Spleen (tissue), 11 donors: Measurements from ENCODE around the gene ACOT13. TPM values are rescaled to one million over a fixed set of nuclear protein-coding genes. Genes with fewer than 3 reads are reported as not detected.
A peak's percentile ranks its signal among the peaks of the same experiment; 100 is the strongest.
"Not testable (repeated sequence)": the region's sequence is repeated elsewhere in the genome, so short reads cannot be mapped to it uniquely, and the experiment has no call there.

ENCODE experiments used
- DNase-seq: peaks from one replicate; pipeline ENCODE4 v3.0.0-alpha.2; 2020
- H3K27ac ChIP-seq, 8 donors: fragments of 200-600 bp; sonication (generic) in 7 of 8; 1 replicate in 4 of 8; 2 replicates in 4 of 8; pipeline versions ENCODE4 v1.5.0 to v1.8.0; 2016 to 2021; ENCODE audit warnings: inconsistent platforms in 4 of 8, mild to moderate bottlenecking in 4 of 8, moderate library complexity in 1 of 8
- H3K27me3 ChIP-seq, 7 donors: fragments of 200-600 bp; sonication (generic) in 6 of 7; replicated peaks in 1 of 7; 1 replicate in 4 of 7; 2 replicates in 3 of 7; pipeline versions ENCODE4 v1.5.0 to v1.8.0; 2016 to 2021; ENCODE audit warnings: inconsistent platforms in 3 of 7, mild to moderate bottlenecking in 1 of 7
- H3K36me3 ChIP-seq, 6 donors: fragments of 200-600 bp; sonication (generic) in 5 of 6; 1 replicate in 4 of 6; 2 replicates in 2 of 6; pipeline versions ENCODE4 v1.5.0 to v1.8.0; 2016 to 2021; ENCODE audit warnings: inconsistent platforms in 2 of 6
- H3K4me1 ChIP-seq, 6 donors: fragments of 200-600 bp; sonication (generic) in 5 of 6; 1 replicate in 3 of 6; 2 replicates in 3 of 6; pipeline versions ENCODE4 v1.5.0 to v1.8.0; 2016 to 2021; ENCODE audit warnings: inconsistent platforms in 3 of 6
- H3K4me3 ChIP-seq, 8 donors: fragments of 200-600 bp; sonication (generic) in 7 of 8; 1 replicate in 4 of 8; 2 replicates in 4 of 8; pipeline versions ENCODE4 v1.5.0 to v1.8.0; 2016 to 2021; ENCODE audit warnings: inconsistent platforms in 4 of 8, mild to moderate bottlenecking in 4 of 8, moderate library complexity in 2 of 8
- H3K9me3 ChIP-seq, 8 donors: fragments of 200-600 bp; sonication (generic) in 7 of 8; 1 replicate in 4 of 8; 2 replicates in 4 of 8; pipeline versions ENCODE4 v1.5.0 to v1.8.0; 2016 to 2021; ENCODE audit warnings: inconsistent platforms in 4 of 8
- POLR2A ChIP-seq, 3 donors: fragments of 450-650 bp; IDR thresholded peaks; one replicate each; pipeline ENCODE4 v1.5.1; 2017; ENCODE audit warnings: antibody characterized with exemption in 3 of 3, mild to moderate bottlenecking in 1 of 3
- POLR2AphosphoS5 ChIP-seq, 3 donors: sonication (generic); formaldehyde crosslinking; IDR thresholded peaks; one replicate each; pipeline ENCODE4 v1.5.1; 2017; ENCODE audit warnings: antibody characterized with exemption in 3 of 3
- WGBS, 5 donors: extraction: QIAGEN DNeasy Blood & Tissue Kit in 3 of 5; methylation state at CpG; one replicate each; pipeline versions ENCODE4 v1.1.5 to v1.1.7; 2013 to 2018; 5-methylcytosine and 5-hydroxymethylcytosine counted together
- intact Hi-C: fragments of 100-400 bp; cut with DNase I; formaldehyde crosslinking; loops from one replicate; pipeline ENCODE4 v1.15.0; 2023; ENCODE audit warnings: low total_unique reads
- polyA plus RNA-seq, 3 donors: library from polyadenylated mRNA; stranded (reverse); fragments of 200-250 nt; gene quantifications; one replicate each; pipeline ENCODE4 v1.2.1, GENCODE V29; 2013
- total RNA-seq, 7 donors: library from RNA; depleted of rRNA in 3 of 7; stranded (reverse); fragments of >200 nt in 3 of 7; fragmentation: NEBNext Ultra II Directional in 4 of 7; extraction: Animal tissue kit (Norgen Biotek cat#: 25700) in 4 of 7; gene quantifications; one replicate each; pipeline versions ENCODE4 v1.1.0 to v1.2.1, GENCODE V29; 2016 to 2021
- TF ChIP-seq, protein P1 (sequence below), 11 experiments: fragments of 200-600 bp in 7 of 11; fragments of 450-650 bp in 4 of 11; sonication (generic) in 4 of 11; IDR thresholded peaks in 8 of 11; conservative IDR thresholded peaks in 3 of 11; 1 replicate in 7 of 11; 2 replicates in 4 of 11; pipeline versions ENCODE4 v1.4.0 to v1.8.0; 2016 to 2021; ENCODE audit warnings: antibody characterized with exemption in 11 of 11, inconsistent platforms in 4 of 11, mild to moderate bottlenecking in 1 of 11
- donor health status: healthy with polysubstance abuse.
- donor health status: DM: no; HTN: no; CAD: no; lungs with moderate emphysema.
- donor health status: DM: no; HTN: no; CAD: no.
- donor health status: Bipolar disorder and iron deficiency.
- donor health status: healthy.
- donor health status: DM: no; HTN: no; CAD: no.
- donor health status: DM: yes; HTN: yes; CAD: no.

The ACOT13 gene
- total and polyA plus RNA-seq, 10 donors = 3.5 to 18.6 (median 12.7) TPM

DNA sequence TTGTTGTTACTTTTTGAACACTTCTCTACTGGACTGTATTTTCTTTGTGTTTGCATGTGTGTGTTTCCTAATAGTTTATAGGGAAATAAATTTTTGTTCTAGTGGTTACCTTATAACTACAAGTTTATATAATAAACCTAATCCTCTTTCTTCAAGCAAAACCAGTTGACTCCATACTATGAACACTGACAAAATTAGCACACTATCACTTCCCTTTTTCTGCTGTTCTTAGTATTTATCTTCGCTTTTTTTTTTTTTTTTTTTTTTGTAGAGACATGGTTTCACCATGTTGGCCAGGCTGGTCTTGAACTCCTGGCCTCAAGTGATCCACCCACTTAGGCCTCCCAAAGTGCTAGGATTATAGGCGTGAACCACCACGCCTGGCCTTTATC is 77.1 kb downstream of the ACOT13 start:
- 64 to 71% (median 70%) methylated on average over 3 of the region's 3 CpGs for WGBS, 5 donors

GRCh38 chr6:24744911-24745310 is 78.0 kb downstream of the ACOT13 start:
- TF ChIP-seq, protein P1, sequence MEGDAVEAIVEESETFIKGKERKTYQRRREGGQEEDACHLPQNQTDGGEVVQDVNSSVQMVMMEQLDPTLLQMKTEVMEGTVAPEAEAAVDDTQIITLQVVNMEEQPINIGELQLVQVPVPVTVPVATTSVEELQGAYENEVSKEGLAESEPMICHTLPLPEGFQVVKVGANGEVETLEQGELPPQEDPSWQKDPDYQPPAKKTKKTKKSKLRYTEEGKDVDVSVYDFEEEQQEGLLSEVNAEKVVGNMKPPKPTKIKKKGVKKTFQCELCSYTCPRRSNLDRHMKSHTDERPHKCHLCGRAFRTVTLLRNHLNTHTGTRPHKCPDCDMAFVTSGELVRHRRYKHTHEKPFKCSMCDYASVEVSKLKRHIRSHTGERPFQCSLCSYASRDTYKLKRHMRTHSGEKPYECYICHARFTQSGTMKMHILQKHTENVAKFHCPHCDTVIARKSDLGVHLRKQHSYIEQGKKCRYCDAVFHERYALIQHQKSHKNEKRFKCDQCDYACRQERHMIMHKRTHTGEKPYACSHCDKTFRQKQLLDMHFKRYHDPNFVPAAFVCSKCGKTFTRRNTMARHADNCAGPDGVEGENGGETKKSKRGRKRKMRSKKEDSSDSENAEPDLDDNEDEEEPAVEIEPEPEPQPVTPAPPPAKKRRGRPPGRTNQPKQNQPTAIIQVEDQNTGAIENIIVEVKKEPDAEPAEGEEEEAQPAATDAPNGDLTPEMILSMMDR (IDR thresholded peaks at IDR 0.05 in 8 of 11, conservative IDR thresholded peaks at IDR 0.05 in 3 of 11) = no peak
- TF ChIP-seq POLR2AphosphoS5 (IDR thresholded peaks at IDR 0.05) = no peak
- TF ChIP-seq POLR2A (IDR thresholded peaks at IDR 0.05) = no peak
- H3K27ac ChIP-seq = peak overlapping the region in 6 of 8 donors; percentile 13 to 86 (median 76)
- H3K27me3 ChIP-seq = no peaks in the 10 kb centered on the region
- 64 to 72% (median 65%) methylated on average over 5 of the region's 5 CpGs for WGBS, 5 donors
- intact Hi-C loops = no loop called here
- H3K4me1 ChIP-seq = peaks cover 0 to 39% (median 7%) of the 10 kb centered on the region in 6 donors
- no peak overlapping the region for H3K4me3 ChIP-seq
- H3K36me3 ChIP-seq = no peaks in the 10 kb centered on the region
- H3K9me3 ChIP-seq = no peaks in the 10 kb centered on the region
- DNase-seq = no peak

More for the DNA sequence above, 77.1 kb downstream of the ACOT13 start:
- Histone ChIP-seq H3K36me3 (no peaks in the 10 kb centered on the region), H3K9me3 (no peaks in the 10 kb centered on the region), H3K27me3 (no peaks in the 10 kb centered on the region), H3K4me3 (no peak overlapping the region), H3K27ac (peak overlapping the region in 6 of 8 donors; percentile 52 to 86 (median 76)), H3K4me1 (peaks cover 0 to 30% (median 6%) of the 10 kb centered on the region in 6 donors)
- TF ChIP-seq POLR2A (IDR thresholded peaks at IDR 0.05) (no peak), POLR2AphosphoS5 (IDR thresholded peaks at IDR 0.05) (no peak)
- TF ChIP-seq, protein P1 (IDR thresholded peaks at IDR 0.05 in 8 of 11, conservative IDR thresholded peaks at IDR 0.05 in 3 of 11) = no peak
- intact Hi-C loops = no loop called here
- DNase-seq = no peak

GRCh38 chr6:24749297-24749696 is 82.4 kb downstream of the ACOT13 start:
- WGBS, 5 donors = 25 to 42% (median 38%) methylated on average over 3 of the region's 3 CpGs
- intact Hi-C loops = no loop called here
- peaks cover 0 to 21% (median 1%) of the 10 kb centered on the region in 6 donors for H3K4me1 ChIP-seq
- no peaks in the 10 kb centered on the region for H3K27me3 ChIP-seq
- no peaks in the 10 kb centered on the region for H3K9me3 ChIP-seq
- DNase-seq = no peak
- peak overlapping the region in 1 of 8 donors; percentile 5 for H3K4me3 ChIP-seq
- TF ChIP-seq POLR2A (IDR thresholded peaks at IDR 0.05) (no peak), POLR2AphosphoS5 (IDR thresholded peaks at IDR 0.05) (no peak)
- TF ChIP-seq, protein P1 (IDR thresholded peaks at IDR 0.05 in 8 of 11, conservative IDR thresholded peaks at IDR 0.05 in 3 of 11) = no peak
- no peaks in the 10 kb centered on the region for H3K36me3 ChIP-seq
- H3K27ac ChIP-seq = peak overlapping the region in 6 of 8 donors; percentile 9 to 75 (median 63)

- H3K4me1 ChIP-seq = peaks cover 0 to 14% (median 1%) of the 10 kb centered on the region in 6 donors
- WGBS, 5 donors = 75 to 84% (median 79%) methylated on average over 3 of the region's 3 CpGs
- H3K36me3 ChIP-seq, intact Hi-C loops, DNase-seq, H3K27me3 ChIP-seq, H3K4me3 ChIP-seq, H3K9me3 ChIP-seq: not testable (repeated sequence)
- peak overlapping the region in 1 of 8 donors; percentile 75 for H3K27ac ChIP-seq
These were observed 84.0 kb downstream of the ACOT13 start for GRCh38 chr6:24750878-24751277.

DNA sequence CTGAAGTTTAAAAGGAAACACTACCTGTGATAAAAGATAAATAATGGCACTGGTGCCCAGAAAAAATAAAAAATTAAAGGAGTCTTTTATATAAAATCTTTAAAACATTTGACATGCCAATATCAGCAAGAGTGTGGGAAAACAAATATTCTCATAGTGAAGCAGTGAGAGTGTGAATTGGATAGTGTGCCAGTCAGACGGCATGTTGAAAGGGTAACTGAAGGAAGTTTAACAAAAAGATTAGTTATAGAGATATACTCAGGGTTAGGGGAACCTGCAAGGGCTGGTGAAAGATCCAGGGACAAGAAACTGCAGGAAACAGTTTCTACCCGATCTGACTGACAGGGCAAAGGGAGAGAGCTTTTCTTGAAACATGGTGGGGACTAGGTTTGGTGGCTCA is 85.6 kb downstream of the ACOT13 start:
- Histone ChIP-seq H3K4me3 (no peak overlapping the region), H3K27me3 (no peaks in the 10 kb centered on the region), H3K4me1 (peaks cover 0 to 18% (median 1%) of the 10 kb centered on the region in 6 donors), H3K9me3 (no peaks in the 10 kb centered on the region), H3K36me3 (no peaks in the 10 kb centered on the region), H3K27ac (no peak overlapping the region)
- TF ChIP-seq POLR2AphosphoS5 (IDR thresholded peaks at IDR 0.05) = no peak
- TF ChIP-seq, protein P1 (IDR thresholded peaks at IDR 0.05 in 8 of 11, conservative IDR thresholded peaks at IDR 0.05 in 3 of 11) = no peak
- TF ChIP-seq POLR2A (IDR thresholded peaks at IDR 0.05) = no peak
- intact Hi-C loops = no loop called here
- DNase-seq = no peak
- 45 to 66% (median 59%) methylated on average over 2 of the region's 2 CpGs for WGBS, 5 donors
